ENCODE results near the gene ALG1.
"Not testable (repeated sequence)": the region's sequence is repeated elsewhere in the genome, so short reads cannot be mapped to it uniquely, and the experiment has no call there.

- TF ChIP-seq ISL1 (CRISPR knock-in tag; IDR thresholded peaks at IDR 0.05); OSR1 (CRISPR knock-in tag; IDR thresholded peaks at IDR 0.05); CREB5 (CRISPR knock-in tag; IDR thresholded peaks at IDR 0.05; ENCODE audit: low read depth): not testable (repeated sequence)
Observed at GRCh38 chr16:5088936-5089335, 17.3 kb downstream of the ALG1 start.

All from SK-N-SH treated with all-trans-retinoic acid at 6 μM for 48 hours (cell line).